GM19455 (cell line): ENCODE measurements around the gene SRCAP.

Experiments used
- ATAC-seq: cut with Tn5 transposase; IDR thresholded peaks from one replicate; pipeline ENCODE4 v1.9.1; 2021; ENCODE audit not compliant: unreplicated experiment

SRCAP gene

GRCh38 chr16:30773826-30774225, 74.9 kb downstream of the SRCAP start:
- ATAC-seq: no peak

- ATAC-seq: no peak
Measured at GRCh38 chr16:30774367-30775130, 75.6 kb downstream of the SRCAP start.

GRCh38 chr16:30775131-30775391, 76.1 kb downstream of the SRCAP start:
- ATAC-seq: no peak

- no peak for ATAC-seq
Measured at GRCh38 chr16:30775392-30776188, 76.6 kb downstream of the SRCAP start.

- no peak for ATAC-seq
Measured at GRCh38 chr16:30777591-30778297, 78.8 kb downstream of the SRCAP start.

- no peak for ATAC-seq
Measured at GRCh38 chr16:30778549-30779244, 79.7 kb downstream of the SRCAP start.

- no peak for ATAC-seq
Measured at GRCh38 chr16:30779596-30779995, 80.6 kb downstream of the SRCAP start.

DNA sequence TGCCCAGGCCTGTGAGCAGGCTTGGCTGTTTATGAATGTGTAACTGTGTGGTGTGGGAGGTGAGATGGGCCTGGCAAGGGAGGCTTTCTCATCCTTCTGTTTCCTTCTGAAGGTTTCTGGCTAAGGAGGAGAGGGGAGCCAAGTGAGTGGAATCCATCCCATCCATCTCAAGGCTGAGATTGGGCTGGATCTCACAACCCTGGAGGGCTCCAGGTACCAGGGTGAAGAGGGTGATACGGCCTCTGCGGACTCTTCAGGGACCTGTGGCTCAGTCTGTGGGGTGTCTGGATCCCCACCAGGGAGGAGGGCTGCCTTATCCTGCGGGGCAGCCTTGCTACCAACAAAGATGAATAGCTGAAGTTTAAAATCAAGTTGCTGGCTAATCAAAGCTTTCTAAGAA, 81.0 kb downstream of the SRCAP start:
- ATAC-seq: no peak

- ATAC-seq: no peak
Measured at GRCh38 chr16:30780549-30780948, 81.6 kb downstream of the SRCAP start.

DNA sequence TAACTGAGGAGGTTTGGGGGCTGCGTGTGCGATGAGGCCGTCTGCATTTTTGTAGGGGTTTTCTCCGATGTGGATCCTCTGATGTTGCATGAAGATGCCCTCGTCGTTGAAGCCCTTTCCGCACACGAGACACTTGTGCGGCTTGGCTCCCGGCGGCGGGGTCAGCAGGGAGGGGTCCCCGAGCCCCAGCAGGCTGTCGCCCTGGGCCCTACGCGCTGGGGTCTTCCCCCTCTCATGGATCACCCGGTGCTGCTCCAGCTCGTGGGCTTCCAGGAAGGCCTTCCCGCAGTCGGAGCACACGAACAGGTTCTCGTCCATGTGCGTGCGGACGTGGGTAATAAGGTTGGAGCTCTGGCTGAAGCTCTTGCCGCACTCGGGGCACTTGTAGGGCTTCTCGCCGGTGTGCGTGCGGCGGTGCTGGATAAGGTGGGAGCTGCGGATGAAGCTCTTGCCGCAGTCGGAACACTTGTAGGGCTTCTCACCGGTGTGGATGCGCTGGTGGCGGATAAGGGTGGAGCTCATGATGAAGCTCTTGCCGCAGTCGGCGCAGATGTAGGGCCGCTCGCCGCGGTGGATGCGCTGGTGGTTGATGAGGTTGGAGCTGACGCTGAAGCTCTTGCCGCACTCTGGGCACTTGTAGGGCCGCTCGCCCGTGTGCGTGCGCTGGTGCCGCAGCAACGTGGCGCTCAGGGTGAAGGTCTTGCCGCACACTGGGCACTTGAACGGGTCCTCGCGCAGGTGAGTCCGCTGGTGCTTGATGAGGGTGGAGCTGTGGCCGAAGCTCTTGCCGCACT, 83.7 kb downstream of the SRCAP start:
- ATAC-seq: no peak

- ATAC-seq: no peak
Measured at GRCh38 chr16:30783280-30784109, 84.5 kb downstream of the SRCAP start.

GRCh38 chr16:30784215-30784614, 85.2 kb downstream of the SRCAP start:
- no peak for ATAC-seq

GRCh38 chr16:30785126-30786106, 86.4 kb downstream of the SRCAP start:
- ATAC-seq: no peak

DNA sequence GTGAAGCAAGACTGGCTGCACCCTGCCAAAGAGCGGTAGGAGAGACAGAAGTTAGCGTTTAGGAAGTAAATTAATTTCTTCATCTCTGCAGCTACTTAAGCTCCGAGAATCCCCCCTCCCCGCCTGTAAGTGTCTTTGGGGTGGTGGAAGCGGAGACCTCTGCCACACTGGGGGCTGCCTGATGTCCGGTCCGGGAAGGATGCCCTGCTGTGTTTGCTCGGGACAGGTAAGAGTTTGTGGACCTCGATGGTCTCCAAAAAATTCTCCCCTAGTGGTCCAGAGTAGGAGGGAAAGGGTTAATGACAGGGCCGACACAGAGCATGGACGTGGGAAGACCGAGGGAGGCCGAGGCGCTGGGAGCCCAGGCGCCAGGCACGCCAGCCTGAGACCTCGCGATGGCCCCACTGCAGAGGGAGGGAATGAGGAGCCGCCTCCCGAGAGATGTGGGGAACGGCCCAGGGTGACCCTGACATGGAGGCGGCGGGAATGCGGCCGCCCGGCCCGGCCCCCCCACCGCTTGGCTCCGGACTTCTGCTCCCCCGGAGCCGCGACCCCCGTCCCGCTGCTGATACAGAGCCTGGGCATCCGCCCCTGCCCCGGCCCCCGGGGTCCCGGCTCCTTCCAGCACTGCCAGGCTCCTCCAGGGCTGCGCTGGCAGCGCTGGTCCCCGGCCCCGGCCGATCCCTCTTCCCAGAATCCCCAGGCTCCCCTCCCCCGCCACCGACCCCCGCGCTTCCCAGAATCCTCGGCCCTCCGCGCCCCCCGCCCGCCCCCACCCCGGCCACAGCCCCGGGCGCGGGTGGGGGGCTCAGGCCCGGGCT, 87.4 kb downstream of the SRCAP start:
- ATAC-seq: no peak

- no peak for ATAC-seq
Measured at GRCh38 chr16:30786936-30787612, 88.1 kb downstream of the SRCAP start, which contains the start of gene ZNF629. Gene ZNF629, minus strand, starts transcription at chr16:30787205. Its CDS starts 2,723 bp downstream, at chr16:30784482.

- ATAC-seq: no peak
Measured at GRCh38 chr16:30787613-30788378, 88.8 kb downstream of the SRCAP start.
